ENCODE data around the gene FAM89B. TPM values are rescaled to one million over a fixed set of nuclear protein-coding genes. Genes with fewer than 3 reads are reported as not detected.

FAM89B gene
- polyA plus RNA-seq, 1 donor from 2014 or later: 75.1 TPM

DNA sequence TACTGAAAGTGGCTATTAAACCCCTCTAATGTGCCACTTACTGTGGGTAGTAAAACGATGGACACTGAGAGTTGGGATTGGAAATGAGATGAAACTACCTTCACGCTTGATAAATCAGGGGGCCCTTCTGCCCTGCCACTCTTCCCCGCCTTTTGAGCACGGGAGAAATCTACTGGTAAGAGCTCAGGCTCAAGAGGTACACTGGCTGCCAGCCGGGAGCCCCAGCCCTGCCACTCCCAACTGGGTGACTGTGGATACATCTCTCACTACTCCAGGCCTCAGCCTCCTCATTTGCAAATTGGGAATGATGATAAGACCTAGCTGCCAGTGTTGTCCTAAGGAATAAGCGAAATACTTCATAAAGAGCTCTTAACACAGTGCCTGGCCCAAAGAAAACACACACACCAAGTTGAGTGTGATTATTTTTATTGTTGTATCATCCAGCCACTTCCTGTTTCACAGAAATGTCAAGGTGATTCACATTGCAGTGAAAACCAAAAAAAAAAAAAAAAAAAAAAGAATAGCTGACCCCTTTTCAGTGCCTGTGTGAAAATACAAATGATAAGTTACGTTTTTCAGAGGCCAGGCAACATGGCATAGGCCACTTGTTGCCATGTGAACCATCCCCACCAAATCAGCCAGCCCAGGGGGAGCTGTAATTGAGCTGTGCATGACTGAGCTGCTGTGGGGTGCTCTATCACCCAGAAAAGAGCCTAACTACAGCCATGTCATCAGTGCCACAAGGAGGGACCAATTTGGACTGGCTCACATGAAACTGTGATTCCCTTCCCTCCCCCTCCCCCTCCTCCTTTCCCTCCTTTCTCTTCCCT is 6.5 kb upstream of the FAM89B start:
- H3K79me2 ChIP-seq (replicated peaks; ENCODE audit: insufficient read depth, low read length): peaks cover 18% of the 10 kb centered on the region
- no peak overlapping the region for H3K4me2 ChIP-seq (ENCODE audit: low read length)
- H3K27me3 ChIP-seq (ENCODE audit: insufficient read depth, low read depth, low read length): no peaks in the 10 kb centered on the region
- H3K9ac ChIP-seq (ENCODE audit: low read length): no peak overlapping the region
- H3K27ac ChIP-seq (ENCODE audit: low read length): no peak overlapping the region
- TF ChIP-seq RAD21 (conservative IDR thresholded peaks at IDR 0.05): no peak
- TF ChIP-seq EP300 (conservative IDR thresholded peaks at IDR 0.05; ENCODE audit: poor library complexity, severe bottlenecking): no peak
- no peak for TF ChIP-seq EZH2 (IDR thresholded peaks at IDR 0.05; ENCODE audit: borderline replicate concordance, insufficient read depth, low read length, poor library complexity, severe bottlenecking)
- no peak for TF ChIP-seq MXI1 (conservative IDR thresholded peaks at IDR 0.05; ENCODE audit: poor library complexity, severe bottlenecking)
- TF ChIP-seq POLR2AphosphoS5 (IDR thresholded peaks at IDR 0.05): no peak
- no peak for TF ChIP-seq TAF1 (IDR thresholded peaks at IDR 0.05; ENCODE audit: low read depth)
- no peak for TF ChIP-seq SMC3 (conservative IDR thresholded peaks at IDR 0.05; ENCODE audit: poor library complexity)
- TF ChIP-seq, protein P1, sequence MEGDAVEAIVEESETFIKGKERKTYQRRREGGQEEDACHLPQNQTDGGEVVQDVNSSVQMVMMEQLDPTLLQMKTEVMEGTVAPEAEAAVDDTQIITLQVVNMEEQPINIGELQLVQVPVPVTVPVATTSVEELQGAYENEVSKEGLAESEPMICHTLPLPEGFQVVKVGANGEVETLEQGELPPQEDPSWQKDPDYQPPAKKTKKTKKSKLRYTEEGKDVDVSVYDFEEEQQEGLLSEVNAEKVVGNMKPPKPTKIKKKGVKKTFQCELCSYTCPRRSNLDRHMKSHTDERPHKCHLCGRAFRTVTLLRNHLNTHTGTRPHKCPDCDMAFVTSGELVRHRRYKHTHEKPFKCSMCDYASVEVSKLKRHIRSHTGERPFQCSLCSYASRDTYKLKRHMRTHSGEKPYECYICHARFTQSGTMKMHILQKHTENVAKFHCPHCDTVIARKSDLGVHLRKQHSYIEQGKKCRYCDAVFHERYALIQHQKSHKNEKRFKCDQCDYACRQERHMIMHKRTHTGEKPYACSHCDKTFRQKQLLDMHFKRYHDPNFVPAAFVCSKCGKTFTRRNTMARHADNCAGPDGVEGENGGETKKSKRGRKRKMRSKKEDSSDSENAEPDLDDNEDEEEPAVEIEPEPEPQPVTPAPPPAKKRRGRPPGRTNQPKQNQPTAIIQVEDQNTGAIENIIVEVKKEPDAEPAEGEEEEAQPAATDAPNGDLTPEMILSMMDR (IDR thresholded peaks at IDR 0.05; ENCODE audit: poor library complexity, severe bottlenecking): no peak
- TF ChIP-seq, protein P2, sequence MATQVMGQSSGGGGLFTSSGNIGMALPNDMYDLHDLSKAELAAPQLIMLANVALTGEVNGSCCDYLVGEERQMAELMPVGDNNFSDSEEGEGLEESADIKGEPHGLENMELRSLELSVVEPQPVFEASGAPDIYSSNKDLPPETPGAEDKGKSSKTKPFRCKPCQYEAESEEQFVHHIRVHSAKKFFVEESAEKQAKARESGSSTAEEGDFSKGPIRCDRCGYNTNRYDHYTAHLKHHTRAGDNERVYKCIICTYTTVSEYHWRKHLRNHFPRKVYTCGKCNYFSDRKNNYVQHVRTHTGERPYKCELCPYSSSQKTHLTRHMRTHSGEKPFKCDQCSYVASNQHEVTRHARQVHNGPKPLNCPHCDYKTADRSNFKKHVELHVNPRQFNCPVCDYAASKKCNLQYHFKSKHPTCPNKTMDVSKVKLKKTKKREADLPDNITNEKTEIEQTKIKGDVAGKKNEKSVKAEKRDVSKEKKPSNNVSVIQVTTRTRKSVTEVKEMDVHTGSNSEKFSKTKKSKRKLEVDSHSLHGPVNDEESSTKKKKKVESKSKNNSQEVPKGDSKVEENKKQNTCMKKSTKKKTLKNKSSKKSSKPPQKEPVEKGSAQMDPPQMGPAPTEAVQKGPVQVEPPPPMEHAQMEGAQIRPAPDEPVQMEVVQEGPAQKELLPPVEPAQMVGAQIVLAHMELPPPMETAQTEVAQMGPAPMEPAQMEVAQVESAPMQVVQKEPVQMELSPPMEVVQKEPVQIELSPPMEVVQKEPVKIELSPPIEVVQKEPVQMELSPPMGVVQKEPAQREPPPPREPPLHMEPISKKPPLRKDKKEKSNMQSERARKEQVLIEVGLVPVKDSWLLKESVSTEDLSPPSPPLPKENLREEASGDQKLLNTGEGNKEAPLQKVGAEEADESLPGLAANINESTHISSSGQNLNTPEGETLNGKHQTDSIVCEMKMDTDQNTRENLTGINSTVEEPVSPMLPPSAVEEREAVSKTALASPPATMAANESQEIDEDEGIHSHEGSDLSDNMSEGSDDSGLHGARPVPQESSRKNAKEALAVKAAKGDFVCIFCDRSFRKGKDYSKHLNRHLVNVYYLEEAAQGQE (IDR thresholded peaks at IDR 0.05; ENCODE audit: borderline replicate concordance): no peak
- H3K4me3 ChIP-seq (ENCODE audit: low read length): no peak overlapping the region
- H3K9me3 ChIP-seq (ENCODE audit: low read length): no peaks in the 10 kb centered on the region
- no peaks in the 10 kb centered on the region for H3K36me3 ChIP-seq (ENCODE audit: insufficient read depth, low read length)
- H2AFZ ChIP-seq (ENCODE audit: low read depth, low read length): no peak overlapping the region
- H3F3A ChIP-seq (ENCODE audit: insufficient read depth, low read length, poor library complexity, severe bottlenecking): peaks cover 9% of the 10 kb centered on the region
- no peaks in the 10 kb centered on the region for H3K9me2 ChIP-seq (ENCODE audit: insufficient read depth, low read length)
- H4K20me1 ChIP-seq (ENCODE audit: insufficient read depth): no peaks in the 10 kb centered on the region

DNA sequence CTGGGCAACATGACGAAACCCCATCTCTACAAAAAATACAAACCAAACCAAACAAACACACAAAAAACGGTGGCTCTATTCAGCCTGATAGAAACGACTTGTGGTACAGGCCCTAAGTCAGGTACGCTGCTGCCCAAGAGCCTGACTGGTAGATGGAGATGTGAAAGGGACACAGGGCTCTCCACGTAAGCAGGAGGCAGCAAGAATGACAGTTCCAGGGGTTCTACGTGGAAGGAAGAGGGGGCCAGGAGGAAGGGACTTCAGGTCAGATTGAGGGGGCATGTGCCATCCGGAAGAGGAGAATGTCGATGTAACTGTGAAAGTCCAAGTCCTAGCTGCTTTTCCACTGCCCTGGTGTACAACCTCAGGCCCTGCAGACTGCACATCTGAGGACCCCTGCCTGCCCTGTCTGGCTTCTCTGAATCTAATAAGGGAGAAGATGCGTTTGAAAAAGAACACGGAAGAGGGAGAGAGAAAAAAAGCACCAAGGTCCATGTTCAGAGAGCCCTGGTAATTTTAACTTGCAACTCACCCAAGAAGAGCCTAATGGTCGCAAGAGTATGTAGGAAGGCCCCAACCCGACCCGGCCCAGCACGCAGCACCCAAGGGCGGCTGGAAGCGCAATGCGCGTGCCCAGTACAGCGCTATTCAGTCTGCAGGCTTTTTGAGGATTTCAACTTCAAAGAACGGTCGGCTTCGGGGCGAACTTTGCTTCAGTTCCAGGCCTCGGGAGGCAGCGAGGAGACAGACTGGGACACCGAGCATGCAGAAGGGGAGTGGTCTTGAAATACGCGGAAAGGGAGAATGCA is 3.0 kb upstream of the FAM89B start:
- peak overlapping the region; percentile 91 for H3K9ac ChIP-seq (ENCODE audit: low read length)
- H3K4me2 ChIP-seq (ENCODE audit: low read length): peak overlapping the region; percentile 99
- H4K20me1 ChIP-seq (ENCODE audit: insufficient read depth): peaks cover 8% of the 10 kb centered on the region
- peaks cover 44% of the 10 kb centered on the region for H3K79me2 ChIP-seq (replicated peaks; ENCODE audit: insufficient read depth, low read length)
- H3K9me3 ChIP-seq (ENCODE audit: low read length): no peaks in the 10 kb centered on the region
- peak overlapping the region; percentile 95 for H3K27ac ChIP-seq (ENCODE audit: low read length)
- no peaks in the 10 kb centered on the region for H3K36me3 ChIP-seq (ENCODE audit: insufficient read depth, low read length)
- H3K4me3 ChIP-seq (ENCODE audit: low read length): peak overlapping the region; percentile 82
- peak overlapping the region; percentile 41 for H2AFZ ChIP-seq (ENCODE audit: low read depth, low read length)
- H3F3A ChIP-seq (ENCODE audit: insufficient read depth, low read length, poor library complexity, severe bottlenecking): peaks cover 9% of the 10 kb centered on the region
- no peaks in the 10 kb centered on the region for H3K27me3 ChIP-seq (ENCODE audit: insufficient read depth, low read depth, low read length)
- TF ChIP-seq EZH2 (IDR thresholded peaks at IDR 0.05; ENCODE audit: borderline replicate concordance, insufficient read depth, low read length, poor library complexity, severe bottlenecking): no peak
- H3K9me2 ChIP-seq (ENCODE audit: insufficient read depth, low read length): no peaks in the 10 kb centered on the region

All from neural cell (in vitro differentiated cells).